ENCODE measurements around the gene HSPB9.

DNA sequence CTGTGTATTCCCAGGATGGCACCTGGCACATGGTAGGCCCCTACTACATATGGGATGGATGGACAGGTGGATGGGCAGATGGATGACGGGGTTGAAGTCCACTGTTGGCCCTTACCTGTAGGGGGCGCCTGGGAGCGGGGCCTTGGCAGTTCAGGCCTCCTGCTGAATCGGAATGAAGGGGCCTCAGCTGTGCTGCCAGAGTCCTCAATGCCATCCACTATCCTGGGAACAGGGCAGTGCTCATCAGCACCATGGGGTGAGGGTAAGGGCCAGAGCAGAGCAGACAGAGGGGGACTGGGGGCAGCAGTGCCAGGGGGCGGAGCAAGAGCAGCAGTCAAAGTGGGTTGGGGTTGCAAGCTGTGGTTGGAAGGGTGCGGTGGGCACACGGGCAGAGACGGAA, 40.5 kb downstream of the HSPB9 start:
- TF ChIP-seq, protein P1, sequence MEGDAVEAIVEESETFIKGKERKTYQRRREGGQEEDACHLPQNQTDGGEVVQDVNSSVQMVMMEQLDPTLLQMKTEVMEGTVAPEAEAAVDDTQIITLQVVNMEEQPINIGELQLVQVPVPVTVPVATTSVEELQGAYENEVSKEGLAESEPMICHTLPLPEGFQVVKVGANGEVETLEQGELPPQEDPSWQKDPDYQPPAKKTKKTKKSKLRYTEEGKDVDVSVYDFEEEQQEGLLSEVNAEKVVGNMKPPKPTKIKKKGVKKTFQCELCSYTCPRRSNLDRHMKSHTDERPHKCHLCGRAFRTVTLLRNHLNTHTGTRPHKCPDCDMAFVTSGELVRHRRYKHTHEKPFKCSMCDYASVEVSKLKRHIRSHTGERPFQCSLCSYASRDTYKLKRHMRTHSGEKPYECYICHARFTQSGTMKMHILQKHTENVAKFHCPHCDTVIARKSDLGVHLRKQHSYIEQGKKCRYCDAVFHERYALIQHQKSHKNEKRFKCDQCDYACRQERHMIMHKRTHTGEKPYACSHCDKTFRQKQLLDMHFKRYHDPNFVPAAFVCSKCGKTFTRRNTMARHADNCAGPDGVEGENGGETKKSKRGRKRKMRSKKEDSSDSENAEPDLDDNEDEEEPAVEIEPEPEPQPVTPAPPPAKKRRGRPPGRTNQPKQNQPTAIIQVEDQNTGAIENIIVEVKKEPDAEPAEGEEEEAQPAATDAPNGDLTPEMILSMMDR (IDR thresholded peaks at IDR 0.05): no peak
- no peak for TF ChIP-seq POLR2A (IDR thresholded peaks at IDR 0.05)
- no peak for TF ChIP-seq POLR2AphosphoS5 (IDR thresholded peaks at IDR 0.05)
